ENCODE data around the gene MYO5C.

DNA sequence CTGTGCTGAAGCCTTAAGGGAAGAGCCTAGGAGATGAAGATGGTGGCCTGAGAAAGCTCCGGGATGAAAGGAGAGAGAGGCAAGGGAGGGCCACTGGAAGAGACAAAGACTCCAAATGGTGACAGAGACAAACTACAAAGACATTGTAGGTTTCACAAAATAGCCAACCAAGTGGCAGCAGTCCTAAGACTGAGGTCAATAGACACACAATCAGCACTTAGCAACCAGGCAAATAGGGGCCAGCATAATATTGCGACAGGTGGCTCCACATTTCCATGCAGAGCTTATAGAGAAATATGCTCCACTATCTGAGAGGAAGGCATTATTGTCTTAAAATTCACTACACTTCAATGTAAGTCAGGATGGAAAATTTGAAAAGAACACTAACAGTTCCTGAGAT is 22.1 kb upstream of the MYO5C start:
- TF ChIP-seq EZH2 (IDR thresholded peaks at IDR 0.05; ENCODE audit: low read length) = no peak
- TF ChIP-seq, protein P1, sequence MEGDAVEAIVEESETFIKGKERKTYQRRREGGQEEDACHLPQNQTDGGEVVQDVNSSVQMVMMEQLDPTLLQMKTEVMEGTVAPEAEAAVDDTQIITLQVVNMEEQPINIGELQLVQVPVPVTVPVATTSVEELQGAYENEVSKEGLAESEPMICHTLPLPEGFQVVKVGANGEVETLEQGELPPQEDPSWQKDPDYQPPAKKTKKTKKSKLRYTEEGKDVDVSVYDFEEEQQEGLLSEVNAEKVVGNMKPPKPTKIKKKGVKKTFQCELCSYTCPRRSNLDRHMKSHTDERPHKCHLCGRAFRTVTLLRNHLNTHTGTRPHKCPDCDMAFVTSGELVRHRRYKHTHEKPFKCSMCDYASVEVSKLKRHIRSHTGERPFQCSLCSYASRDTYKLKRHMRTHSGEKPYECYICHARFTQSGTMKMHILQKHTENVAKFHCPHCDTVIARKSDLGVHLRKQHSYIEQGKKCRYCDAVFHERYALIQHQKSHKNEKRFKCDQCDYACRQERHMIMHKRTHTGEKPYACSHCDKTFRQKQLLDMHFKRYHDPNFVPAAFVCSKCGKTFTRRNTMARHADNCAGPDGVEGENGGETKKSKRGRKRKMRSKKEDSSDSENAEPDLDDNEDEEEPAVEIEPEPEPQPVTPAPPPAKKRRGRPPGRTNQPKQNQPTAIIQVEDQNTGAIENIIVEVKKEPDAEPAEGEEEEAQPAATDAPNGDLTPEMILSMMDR (optimal IDR thresholded peaks at IDR 0.05 in 1 of 3, IDR thresholded peaks at IDR 0.05 in 1 of 3, conservative IDR thresholded peaks at IDR 0.05 in 1 of 3; ENCODE audit: extremely low read depth in 1 of 3, insufficient read depth in 2 of 3, low read length in 3 of 3) = no peak

Measured in keratinocyte (primary cell).